HG03060 (cell line): ENCODE measurements around the gene STX19.

ENCODE experiments used
- ATAC-seq: cut with Tn5 transposase; IDR thresholded peaks from one replicate; pipeline ENCODE4 v1.9.1; 2021; ENCODE audit warnings: low read depth, moderate number of reproducible peaks; ENCODE audit not compliant: unreplicated experiment

STX19 gene

DNA sequence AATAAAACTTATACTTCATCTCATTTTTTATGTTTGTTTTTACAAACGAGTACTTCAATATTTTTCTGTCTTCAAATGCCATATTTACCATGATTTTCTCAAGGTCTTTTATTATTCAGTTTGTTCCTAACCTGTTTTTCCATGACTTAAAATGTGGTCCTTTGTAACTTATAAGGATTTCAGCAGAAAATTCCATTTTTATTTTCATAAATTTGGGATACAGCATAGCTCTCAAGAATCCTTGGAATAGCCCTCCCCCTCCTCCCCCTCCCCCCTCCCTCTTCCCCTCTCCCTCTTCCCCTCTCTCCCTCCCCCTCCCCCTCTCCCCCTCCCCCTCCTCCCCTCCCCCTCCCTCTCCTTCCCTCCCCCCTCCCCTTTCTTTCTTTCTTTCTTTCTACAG lies 14.9 kb upstream of the STX19 start:
- no peak for ATAC-seq

DNA sequence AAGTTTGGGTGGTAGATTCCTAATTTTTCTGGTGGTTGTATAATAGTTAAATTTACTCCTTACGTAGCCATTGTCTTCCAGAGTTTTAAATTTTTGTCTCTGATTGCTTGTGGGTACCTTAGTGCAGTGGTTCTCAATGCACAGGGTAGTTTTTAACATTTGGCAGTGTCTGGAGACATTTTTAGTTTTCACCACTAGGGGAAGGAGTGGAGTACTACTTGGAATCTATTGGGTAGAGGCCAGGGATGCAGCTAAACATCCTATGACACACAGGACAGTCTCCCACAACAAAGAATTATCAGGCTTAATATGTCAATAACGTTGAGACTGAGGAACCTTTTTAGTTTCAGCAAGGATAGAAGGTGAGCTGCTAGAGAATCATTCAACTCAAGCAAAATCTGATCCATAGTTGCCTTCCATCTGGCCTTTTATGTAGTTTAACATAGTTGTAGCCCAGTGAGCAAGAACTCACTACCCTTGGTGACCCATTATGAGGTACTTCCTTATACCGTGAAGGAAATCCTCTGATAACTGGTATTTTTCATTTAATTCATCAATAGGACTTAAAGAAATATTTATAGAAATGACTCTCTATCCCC lies 8.6 kb upstream of the STX19 start:
- no peak for ATAC-seq

DNA sequence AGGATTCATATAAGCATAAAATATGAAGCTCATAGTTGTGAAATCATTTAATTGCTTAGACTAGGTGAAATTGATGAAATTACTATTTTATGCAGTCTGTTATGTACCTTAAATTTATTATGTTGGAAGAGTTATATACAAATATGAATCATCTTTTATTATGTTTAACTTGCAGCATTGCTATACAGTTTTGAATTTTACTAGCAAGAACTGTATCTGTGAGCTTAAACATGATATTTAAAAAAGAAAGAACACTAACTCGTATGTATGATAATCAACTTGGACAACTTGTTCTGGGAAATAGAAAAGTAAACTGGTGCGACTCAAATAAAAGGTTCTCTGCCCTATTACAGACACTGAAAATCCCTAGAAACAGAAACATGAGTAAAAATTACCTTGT lies 1.8 kb downstream of the STX19 start:
- no peak for ATAC-seq

DNA sequence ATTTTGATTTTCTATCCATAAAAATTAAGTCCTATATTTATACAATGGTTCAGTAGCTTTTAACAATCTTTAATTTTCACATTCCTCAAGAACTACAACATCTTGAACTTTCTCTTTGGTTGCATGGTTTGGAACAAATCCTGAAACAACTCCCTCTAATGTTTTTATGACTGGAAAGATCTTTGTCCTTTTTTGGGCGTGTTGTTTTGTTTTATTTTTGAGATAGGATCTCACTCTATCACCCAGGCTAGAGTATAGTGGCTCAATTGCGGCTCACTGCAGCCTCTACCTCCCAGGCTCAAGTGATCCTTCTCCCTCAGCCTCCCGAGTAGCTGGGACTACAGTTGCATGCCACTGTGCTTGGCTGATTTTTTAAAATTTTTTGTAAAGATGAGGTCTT lies 4.0 kb downstream of the STX19 start:
- no peak for ATAC-seq

DNA sequence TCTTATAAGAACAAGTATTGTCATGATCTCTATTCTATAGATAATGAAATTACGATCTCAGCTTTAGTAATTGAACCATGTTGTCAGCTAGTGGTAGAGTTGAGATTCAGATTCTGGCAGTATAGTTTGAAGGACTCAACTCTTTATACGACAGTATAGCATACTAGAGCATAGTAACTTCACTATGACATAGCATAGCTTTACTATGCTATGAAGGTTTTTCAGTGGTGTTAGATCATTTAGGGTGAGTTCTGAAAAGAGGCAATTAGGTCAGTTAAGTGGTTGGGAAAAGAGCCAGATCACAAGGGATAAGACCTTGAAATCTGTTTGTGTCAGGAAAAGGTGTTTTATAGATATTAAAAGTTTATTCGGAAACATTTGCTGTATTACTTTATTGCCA lies 8.1 kb downstream of the STX19 start:
- ATAC-seq: no peak

DNA sequence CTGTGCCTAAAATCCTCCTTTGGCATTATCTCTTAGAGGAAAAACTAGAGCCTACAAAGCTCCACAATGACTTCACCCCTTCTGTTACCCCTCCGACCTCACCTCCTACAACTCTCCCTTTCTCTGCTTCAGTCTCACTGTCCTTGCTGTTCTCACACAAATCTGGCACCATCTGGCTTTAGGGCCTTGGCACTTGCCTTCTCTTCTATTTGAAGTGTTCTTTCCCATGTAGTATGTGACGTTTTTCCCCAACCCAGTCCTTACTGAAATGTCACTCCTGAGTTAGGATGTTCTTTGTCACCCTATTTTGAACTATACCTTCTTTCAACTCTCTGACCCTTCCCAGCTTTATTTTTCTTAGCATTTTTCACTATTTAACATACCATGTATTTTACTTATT lies 8.7 kb downstream of the STX19 start:
- ATAC-seq: no peak

DNA sequence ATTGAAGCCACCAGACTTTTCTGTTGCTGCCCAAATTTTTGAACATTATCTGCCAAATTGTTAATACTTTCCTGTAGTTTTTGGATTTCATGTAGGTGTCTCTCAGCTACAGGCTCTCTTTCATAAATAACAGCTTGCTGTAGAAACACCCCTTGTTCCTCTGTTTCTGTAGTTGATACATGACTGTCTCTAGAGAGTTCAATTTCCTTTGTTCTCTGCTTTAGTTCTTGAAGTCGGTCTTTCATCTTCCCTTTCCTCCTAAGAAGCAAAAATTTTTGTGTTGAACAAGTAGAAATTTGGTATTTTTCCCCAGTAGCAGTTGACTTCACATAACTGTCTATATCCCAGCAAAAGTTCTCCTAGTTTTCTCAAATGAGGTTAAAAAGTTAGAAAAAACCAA lies 13.4 kb downstream of the STX19 start:
- ATAC-seq: no peak

DNA sequence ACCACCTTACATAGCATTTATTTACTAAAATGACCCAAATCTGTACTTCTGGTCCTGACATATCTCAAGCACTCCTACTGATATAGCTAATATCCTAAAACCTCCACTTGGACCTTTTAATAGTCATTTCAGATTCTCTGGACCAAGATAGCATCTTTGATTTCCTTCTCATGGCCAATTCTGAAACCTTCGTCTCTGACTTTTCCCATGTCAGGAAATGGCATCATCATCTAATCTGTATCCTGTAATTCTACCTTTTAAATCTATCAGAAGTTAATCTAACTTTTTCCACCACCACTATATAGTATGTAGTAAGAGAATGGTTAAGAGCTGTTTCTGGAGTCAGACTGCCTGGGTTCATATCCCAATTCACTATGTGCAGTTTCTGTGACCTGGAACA lies 16.2 kb downstream of the STX19 start:
- ATAC-seq: no peak

DNA sequence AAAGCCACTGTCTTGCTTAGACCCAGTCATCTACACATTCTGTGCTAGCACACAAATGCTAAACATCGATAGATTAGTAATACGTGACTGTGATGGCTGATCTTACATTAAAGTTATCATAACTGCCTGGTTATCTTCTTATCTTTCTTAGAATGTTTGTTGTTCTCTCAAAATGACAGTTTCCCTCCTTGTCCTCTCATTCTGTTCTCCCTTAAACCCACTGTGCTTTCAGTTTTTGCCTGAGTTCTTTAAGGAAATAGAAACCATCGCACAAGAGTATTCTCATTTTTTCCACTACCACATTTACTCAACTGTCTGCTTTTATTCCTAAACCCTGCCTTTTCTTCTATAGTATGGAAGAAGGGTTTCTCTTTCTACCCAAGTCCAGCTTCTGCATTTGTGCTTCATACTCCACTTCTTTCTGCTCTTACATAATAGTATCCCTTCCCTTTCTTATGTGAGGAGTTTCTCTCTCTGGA lies 17.1 kb downstream of the STX19 start:
- no peak for ATAC-seq

DNA sequence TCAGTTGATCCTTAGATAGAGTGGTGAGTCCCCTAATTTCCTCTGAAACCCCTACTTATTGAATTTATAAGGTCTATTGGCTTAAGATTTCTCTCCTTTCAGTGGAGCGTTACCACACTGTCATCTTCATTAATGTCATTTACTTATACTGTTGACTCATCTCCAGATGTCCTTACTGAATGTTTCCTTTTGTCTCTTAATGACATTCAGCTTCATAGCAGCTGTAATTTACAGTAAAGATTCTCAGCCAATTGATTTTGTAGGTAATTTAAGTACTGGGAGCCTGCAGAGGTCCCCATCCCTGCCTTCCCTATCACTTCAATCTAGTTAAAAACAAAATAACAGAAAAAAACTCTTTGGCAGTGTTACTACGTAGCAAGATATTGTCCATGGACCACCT lies 18.8 kb downstream of the STX19 start:
- ATAC-seq: no peak

DNA sequence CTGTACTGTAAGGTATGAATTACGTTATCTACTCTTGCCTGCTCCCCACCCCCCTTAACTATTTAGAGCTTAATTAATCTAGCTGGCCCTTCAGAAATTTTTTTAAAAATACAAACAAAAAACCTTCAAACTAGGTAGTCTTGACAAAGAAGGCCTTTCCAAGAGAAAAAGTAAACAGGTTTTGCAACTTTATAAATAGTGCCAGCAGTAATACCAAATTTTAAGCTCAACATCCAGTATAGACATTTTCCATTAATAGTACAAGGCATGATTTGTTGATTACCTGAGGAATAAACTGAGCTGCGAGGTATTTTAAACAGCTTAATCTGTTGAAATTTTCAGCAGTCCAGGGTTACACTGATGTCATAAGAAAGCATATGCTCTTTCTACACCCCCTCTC lies 20.1 kb downstream of the STX19 start:
- ATAC-seq: no peak

DNA sequence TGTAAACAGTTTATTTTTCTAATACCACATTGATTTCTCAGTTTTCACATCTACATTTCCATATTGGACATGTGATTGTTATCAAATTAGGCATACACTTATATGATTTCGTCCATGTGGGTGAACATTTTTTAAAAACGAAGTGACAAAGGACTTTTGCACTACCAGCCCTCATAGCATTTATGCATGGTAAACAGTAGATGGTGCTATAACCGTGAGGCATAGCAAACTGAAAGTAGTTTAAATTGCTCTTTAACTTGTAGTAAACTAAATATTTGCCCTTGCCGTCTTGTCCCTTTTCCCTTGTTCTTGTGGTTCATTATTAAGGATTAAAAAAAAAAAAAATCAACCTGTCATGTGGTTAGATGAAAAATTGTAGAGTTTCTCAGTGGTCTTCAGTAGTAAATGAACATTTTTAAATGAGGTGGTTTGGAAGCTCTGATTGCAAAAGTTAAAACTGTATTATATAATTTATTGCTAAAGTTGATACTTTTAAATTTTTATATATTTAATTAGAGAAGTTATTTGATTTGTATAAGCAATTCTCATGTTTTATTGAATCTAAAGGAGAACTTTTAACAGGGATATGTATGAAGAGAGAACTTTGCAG lies 24.0 kb downstream of the STX19 start:
- peak; percentile 81 for ATAC-seq

DNA sequence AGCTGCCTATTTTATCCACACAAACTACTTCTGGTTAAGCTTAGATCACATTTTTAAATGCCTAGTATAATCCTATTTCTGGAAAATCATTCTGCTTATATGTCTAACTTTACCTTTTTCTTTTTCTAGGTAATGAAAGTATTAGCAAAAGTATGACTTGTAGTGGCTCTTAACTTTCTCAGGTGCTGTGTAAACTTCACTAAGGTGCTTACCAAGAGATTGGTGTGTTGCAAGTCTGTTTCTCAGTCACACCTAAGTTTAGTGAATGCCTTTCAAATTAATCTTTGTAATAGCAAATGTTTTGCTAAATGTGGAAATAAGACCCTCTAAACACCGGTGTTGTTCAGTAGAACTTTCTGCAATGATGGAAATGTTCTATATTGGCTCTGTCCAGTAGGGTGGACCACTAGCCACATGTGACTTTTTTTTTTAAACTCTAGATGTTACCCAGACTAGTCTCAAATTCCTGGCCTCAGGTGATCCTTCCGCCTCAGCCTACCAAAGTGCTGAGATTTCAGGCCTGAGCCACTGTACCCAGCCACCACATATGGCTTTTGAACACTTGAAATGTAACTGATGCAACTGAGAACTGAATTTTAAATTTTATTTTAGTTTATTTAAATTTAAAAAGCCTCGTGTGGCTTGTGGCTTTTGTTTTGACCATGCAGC lies 26.4 kb downstream of the STX19 start:
- ATAC-seq: no peak

DNA sequence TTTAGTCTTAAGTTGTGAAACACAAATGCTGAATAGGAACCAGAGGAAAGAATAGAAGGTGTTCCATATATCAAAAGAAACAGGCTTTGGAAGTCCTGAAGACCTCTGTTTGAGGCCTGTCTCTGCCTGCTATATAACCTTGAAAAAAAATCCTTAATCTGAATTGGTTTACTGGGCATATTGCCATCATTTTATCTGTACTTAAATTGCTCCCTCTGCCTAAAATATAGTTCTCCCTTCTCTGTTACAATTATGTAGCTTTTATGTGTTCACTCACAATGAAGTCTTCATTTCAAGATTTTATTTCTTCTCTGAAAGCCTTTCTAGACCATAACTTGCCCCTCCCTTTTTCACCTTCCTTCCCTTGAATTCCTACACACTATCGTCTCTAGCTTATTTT lies 27.2 kb downstream of the STX19 start:
- ATAC-seq: no peak

DNA sequence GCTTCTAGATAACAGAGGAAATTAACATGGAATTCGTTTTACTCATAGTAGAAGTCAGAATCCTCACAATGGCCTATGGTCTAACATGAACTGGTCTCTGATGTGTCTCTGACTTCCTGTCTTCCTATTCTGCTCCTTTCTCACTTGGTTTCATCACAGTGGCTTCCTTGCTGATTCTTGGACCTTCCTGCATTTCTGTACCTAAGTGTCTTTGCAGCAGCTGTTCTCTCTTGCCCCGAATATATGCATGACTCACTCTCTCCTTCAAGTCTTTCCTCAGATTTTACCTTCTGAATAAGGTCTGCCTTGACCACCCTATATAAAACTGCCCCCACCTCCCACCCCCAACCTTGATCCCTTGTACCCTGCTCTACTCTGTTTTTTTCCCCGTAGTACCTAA lies 34.3 kb downstream of the STX19 start:
- no peak for ATAC-seq

DNA sequence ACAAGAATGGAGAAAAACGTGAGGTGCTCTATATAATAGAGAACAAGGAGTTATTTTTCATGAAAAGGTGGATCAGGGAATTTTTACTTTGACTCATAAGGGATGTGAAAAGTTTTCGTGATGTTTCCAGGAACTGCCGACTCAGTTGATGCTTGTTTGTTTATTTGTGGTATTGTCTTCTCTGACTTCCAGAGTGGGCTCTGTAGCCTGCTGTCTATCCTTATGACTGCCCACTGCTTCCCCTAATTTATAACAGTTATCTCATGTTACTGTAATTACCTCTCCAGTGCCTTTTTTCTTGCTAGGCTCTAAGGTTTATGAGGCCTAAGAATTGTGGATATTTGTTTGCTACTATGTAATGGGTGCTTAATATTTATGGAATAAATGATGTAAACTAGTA lies 36.2 kb downstream of the STX19 start:
- ATAC-seq: no peak

DNA sequence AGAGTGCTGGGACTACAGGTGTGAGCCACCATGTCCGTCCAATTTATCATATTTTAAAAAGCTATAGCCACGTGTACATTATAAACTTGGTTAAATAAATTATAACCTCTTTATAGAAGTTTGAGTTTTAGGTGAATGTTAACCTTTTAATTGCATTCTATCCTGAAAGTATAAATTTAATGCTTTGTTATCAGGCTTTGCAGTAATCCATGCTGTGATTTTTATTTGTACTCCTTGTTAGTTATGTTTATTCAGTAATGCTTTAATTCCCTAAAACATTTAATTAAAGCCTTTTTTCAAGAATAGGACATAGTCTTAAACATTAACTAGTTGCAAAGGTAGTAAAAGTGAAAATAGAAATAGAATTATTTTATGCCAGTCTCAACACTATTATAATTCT lies 36.8 kb downstream of the STX19 start:
- ATAC-seq: no peak

DNA sequence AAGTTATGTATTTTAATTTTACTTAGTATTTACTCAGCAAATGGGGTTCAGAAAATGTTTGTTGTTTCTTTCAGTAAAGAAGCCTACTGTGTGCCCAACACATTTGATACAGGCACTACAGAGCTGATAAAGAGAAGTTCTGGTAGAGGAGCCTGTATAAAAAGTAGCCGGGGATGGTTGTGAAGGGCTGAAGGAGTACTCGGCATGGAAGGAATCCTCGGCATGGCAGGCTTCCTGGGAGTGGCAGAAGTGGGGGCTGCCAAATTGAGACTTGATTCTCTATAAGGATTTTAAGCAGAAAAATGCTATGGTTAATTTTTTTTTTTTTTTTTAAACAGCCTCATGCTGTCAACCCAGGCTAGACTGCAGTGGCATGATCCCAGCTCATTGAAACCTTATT lies 39.2 kb downstream of the STX19 start:
- no peak for ATAC-seq

DNA sequence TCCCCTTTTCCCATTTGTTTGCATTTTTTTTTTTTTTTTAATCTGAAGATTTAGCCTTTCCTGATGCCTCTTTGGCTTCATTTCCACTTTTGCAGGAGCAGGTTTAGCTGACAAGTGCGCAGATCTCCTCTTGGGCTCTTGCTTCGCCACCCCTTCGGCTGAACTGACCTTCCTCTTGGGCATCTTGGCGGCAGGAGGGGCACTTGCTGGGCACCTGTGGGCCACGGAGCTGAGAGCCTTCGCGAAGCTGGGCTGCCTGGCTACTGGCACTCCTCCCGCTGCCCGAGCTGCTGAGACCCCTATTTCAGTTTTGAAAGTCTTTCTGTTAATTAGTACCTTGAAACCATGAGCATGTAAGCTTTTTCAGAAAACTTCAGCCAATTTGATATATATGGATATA lies 39.6 kb downstream of the STX19 start:
- no peak for ATAC-seq

DNA sequence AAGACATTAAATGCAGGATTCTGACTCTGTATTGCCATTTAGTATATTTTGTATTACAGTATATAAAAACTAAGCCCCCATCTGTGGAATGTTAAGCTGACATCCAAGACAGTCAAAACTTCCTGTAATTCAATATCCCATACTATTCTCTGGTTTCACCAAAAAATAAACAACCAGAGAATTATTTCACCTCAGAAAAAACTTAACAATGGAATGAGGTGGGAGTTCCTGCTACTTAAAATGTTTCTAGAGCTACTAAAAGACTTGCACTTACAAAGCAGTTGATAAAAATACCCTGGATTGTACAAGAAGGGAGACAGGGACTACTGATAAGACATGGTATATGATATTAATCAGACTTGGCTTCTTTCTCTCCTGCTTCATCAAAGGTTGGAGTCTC lies 40.1 kb downstream of the STX19 start:
- ATAC-seq: no peak

DNA sequence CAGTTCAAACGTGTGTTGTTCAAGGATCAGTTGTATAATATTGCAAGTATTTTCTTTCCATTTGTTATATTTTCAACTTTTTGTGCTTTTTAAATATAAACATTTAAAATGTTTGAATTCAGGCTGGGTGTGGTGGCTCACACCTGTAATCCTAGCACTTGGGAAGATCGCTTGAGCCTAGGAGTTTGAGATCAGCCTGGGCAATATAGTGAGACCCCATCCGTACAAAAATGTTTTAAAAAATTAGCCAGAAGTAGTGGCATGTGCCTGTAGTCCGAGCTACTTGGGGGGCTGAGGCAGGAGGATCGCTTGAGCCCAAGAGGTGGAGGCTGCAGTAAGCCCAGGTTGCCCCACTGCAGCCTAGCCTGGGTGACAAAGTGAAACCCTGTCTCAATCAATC lies 43.8 kb downstream of the STX19 start:
- ATAC-seq: no peak

DNA sequence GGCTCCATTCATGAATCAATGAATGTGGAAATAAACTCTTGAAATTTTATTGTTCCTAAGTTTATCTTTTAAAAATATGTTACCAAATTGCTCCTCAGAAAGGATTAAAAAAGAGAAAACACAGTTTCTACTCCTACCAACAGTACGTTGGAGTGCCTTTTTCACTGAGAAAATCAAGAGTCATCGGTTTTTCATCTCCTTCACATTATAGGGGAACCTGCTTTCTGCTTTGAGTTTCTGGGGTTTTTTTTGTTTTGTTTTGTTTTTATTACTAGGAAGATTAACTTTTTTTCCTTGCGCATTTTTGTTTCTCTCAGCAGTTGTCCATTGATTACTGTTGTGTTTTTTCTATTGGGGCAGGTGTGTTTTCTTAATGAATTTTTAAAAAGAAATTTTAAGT lies 45.0 kb downstream of the STX19 start:
- no peak for ATAC-seq
